GM18909 (cell line): ENCODE results near the gene CBFA2T2.
"Not testable (repeated sequence)": the region's sequence is repeated elsewhere in the genome, so short reads cannot be mapped to it uniquely, and the experiment has no call there.

Experiments used
- ATAC-seq: cut with Tn5 transposase; IDR thresholded peaks from one replicate; pipeline ENCODE4 v1.9.1; 2021; ENCODE audit warnings: mild to moderate bottlenecking; ENCODE audit not compliant: unreplicated experiment, poor library complexity

CBFA2T2 gene

GRCh38 chr20:33646959-33647602, 157.2 kb downstream of the CBFA2T2 start:
- ATAC-seq = not testable (repeated sequence)

- peak; percentile 66 for ATAC-seq
These were observed 157.9 kb downstream of the CBFA2T2 start for GRCh38 chr20:33647603-33648395.

DNA sequence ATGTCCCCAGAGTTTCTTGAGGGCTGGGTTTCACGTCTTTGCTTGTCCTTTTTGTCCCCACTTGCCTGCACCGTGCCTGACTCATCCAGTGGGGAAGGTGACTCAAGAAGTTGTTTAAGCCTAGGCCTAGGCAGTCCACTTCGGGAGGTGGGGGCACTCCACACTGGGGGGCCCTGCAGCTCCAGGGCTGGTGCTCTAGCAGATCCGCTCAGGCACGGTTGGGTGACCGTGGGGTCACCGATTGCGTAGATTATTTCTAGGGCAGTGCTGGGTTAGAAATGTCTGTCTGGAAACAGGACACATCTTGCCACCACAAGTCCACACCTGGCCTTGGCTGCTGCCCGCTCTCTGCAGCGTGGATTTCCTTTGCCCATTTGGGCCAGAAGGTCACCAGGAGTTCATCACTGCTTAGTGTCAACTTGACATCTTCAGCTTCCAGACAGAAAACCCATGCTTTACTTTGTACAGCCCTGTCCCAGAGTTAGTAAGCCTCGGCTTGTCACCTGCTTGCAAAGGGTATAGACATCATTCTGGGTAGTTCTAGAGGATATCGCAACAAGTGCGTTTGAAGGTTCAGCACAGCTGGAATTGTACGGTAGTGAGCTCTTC, 158.6 kb downstream of the CBFA2T2 start:
- no peak for ATAC-seq

- no peak for ATAC-seq
These were observed 159.3 kb downstream of the CBFA2T2 start for GRCh38 chr20:33649201-33649681.

DNA sequence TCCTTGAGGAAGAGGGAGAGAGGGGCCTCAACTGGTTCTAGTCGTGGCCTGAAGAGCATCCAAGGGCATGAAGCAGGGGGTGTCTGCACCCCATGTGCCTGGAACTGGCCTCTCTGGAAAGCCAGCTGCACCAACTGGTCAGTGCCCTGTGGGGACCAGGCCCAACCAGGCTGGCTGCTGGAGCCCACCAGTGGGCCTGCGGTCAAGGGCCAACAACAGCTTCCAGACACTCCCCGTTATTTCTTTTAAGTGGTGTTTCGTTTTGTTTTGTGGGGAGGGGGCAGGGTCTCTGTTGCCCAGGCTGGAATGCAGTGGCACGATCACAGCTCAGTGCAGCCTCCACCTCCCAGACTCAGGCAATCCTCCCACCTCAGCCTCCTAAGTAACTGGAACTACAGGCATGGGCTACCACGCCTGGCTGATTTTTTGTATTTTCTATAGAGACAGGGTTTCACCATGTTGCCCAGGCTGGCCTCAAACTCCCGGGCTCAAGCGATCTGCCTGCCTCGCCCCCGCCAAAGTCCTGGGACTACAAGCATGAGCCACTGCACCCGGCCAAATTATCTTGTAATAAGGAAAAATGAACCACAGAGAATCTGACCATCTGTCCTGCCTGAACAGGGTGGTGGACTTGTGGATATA, 160.3 kb downstream of the CBFA2T2 start:
- ATAC-seq = no peak

GRCh38 chr20:33650753-33651561, 161.1 kb downstream of the CBFA2T2 start:
- no peak for ATAC-seq

DNA sequence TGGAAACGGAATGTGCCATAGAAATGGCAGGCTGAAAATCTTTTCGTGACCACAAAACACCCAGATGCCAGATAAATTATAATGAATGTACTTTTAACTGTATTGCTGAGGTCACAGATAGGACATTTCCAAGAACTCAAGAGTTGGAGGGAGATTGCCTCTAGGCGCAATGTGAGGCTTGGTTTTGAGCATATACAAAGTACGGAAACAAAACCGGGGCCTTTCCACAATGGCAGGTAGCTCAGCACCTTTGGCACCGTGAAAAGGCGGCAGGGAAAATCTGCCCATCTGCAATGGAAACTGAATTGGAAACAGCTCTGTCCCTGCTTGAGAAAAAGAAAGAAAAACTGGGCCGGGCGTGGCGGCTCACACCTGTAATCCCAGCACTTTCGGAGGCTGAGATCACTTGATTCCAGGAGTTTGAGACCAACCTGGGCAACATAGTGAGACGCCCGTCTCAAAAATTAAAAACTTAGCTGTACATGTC, 161.7 kb downstream of the CBFA2T2 start:
- no peak for ATAC-seq

DNA sequence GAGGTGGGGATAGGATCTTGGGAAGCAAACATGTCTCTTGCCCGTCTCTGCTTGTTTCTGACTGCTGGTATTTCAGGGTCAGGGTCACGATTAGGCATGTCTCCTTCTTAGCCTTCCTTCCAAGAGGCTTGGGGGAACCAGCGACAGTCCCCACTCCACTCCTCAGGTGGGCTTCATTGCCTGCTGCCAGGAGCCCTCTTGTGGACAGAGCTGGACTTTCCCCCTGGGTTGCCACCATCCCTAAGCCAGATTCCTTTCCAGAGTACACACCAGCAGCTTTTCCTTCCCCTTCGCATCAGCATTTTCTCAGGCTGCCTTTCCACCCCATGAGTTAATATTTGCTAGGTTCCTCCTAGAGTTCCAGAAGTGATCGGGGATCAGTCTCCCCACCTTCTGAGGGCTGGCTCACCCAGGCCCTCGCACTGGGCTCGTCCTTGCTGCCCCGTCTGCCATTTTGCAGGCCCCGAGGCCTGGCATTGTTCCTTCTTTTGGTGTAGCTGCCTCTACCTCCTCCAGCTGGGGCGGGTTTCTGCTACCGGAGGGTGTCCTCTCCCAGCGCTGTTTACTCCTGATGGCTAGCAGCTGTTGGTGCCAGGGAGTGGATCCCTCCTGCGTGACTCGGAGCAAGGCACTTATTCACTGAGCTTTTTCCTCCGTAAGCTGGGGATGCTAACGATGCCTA, 163.5 kb downstream of the CBFA2T2 start:
- ATAC-seq = peak; percentile 39

GRCh38 chr20:33653900-33654596, 164.2 kb downstream of the CBFA2T2 start:
- no peak for ATAC-seq

DNA sequence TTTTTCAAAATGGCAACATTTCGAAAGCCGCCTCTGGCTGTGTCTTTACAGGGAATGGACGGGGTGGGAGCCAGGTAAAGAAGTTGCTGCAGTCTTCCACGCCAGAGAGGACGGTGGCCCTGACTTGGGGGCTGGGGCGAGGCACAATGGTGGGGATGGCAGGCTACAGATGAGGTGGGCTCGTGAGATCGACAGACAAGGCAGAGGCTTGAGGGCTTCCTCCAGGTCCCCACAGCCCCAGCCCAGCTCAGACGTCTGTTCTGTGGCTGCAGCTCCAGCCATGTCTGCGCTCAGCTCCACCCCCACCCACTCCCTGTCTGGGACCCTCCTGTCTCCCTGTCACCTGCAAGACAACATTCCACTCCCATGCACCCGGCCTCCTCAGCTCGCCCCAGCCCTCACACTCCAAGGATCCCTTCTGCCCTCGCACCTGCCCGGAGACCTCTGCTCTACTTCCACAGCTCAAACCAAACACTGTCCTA, 164.8 kb downstream of the CBFA2T2 start:
- ATAC-seq = no peak

- no peak for ATAC-seq
These were observed 165.3 kb downstream of the CBFA2T2 start for GRCh38 chr20:33655164-33655563.

- ATAC-seq = no peak
These were observed 166.3 kb downstream of the CBFA2T2 start for GRCh38 chr20:33656010-33656782.

GRCh38 chr20:33656783-33657703, 167.1 kb downstream of the CBFA2T2 start:
- ATAC-seq = no peak

GRCh38 chr20:33657704-33658095, 167.8 kb downstream of the CBFA2T2 start:
- ATAC-seq = no peak

GRCh38 chr20:33658510-33658909, 168.6 kb downstream of the CBFA2T2 start:
- ATAC-seq = no peak

GRCh38 chr20:33658929-33659328, 169.0 kb downstream of the CBFA2T2 start:
- ATAC-seq = no peak
